Spleen (tissue), 7 donors: ENCODE data around the gene ADGB.
"Not testable (repeated sequence)": the region's sequence is repeated elsewhere in the genome, so short reads cannot be mapped to it uniquely, and the experiment has no call there.

Source experiments
- CTCF ChIP-seq, 11 experiments: fragments of 200-600 bp in 7 of 11; fragments of 450-650 bp in 4 of 11; sonication (generic) in 4 of 11; IDR thresholded peaks in 8 of 11; conservative IDR thresholded peaks in 3 of 11; 1 replicate in 7 of 11; 2 replicates in 4 of 11; pipeline versions ENCODE4 v1.4.0 to v1.8.0; 2016 to 2021; ENCODE audit warnings: antibody characterized with exemption in 11 of 11, inconsistent platforms in 4 of 11, mild to moderate bottlenecking in 1 of 11
- POLR2A ChIP-seq, 3 donors: fragments of 450-650 bp; IDR thresholded peaks; one replicate each; pipeline ENCODE4 v1.5.1; 2017; ENCODE audit warnings: antibody characterized with exemption in 3 of 3, mild to moderate bottlenecking in 1 of 3
- donor health status: DM: no; HTN: no; CAD: no; lungs with moderate emphysema.
- donor health status: DM: no; HTN: no; CAD: no.
- donor health status: DM: no; HTN: no; CAD: no.

DNA sequence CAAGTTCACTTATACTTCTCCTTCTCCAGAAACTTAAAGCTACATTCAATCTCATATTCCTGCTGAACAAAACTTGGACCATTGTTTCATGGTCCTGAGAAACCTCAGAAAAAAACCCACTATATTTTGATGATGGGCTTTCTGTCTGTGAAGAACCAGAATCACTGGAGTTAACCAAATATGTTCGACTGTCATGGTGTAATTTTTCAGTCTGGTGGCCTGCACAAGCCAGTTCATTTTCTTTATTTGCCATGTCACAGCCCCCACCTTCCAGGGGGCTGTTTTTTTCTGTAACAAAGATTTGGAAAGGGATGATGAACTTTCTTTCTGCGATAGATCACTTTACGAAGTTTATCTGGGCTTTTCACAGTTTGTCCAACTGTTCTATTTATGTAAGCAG, 204.4 kb downstream of the ADGB start:
- TF ChIP-seq CTCF (IDR thresholded peaks at IDR 0.05 in 8 of 11, conservative IDR thresholded peaks at IDR 0.05 in 3 of 11); POLR2A (IDR thresholded peaks at IDR 0.05): not testable (repeated sequence)
